HepG2 (cell line): ENCODE measurements around the gene TLL2.

Source experiments
- CHD2 ChIP-seq: IDR thresholded peaks from 2 replicates; pipeline ENCODE4 v1.6.1; 2011; ENCODE audit warnings: low read depth, low read length, improper control_type of control experiment
- CTCF ChIP-seq: sonication (generic); formaldehyde crosslinking; IDR thresholded peaks from 2 replicates; pipeline ENCODE4 v1.5.0; 2020; ENCODE audit warnings: mild to moderate bottlenecking, missing genetic modification reagents, moderate library complexity
- DNMT1 ChIP-seq: sonication (generic); formaldehyde crosslinking; IDR thresholded peaks from 2 replicates; pipeline ENCODE4 v1.5.1; 2020; ENCODE audit warnings: mild to moderate bottlenecking, missing genetic modification reagents
- EZH2 ChIP-seq: conservative IDR thresholded peaks from 2 replicates; pipeline ENCODE4 v1.6.1; 2012; ENCODE audit warnings: mild to moderate bottlenecking, low read depth, low read length, moderate library complexity
- HDAC2 ChIP-seq: sonication (generic); formaldehyde crosslinking; IDR thresholded peaks from 2 replicates; pipeline ENCODE4 v1.4.0; 2020; ENCODE audit warnings: missing genetic modification reagents
- KAT7 ChIP-seq: IDR thresholded peaks from 2 replicates; pipeline ENCODE4 v1.6.1; 2018; ENCODE audit warnings: borderline replicate concordance, missing compliant biosample characterization
- NR2F2 ChIP-seq: IDR thresholded peaks from 2 replicates; pipeline ENCODE4 v1.6.1; 2012; ENCODE audit warnings: low read depth, inconsistent platforms, borderline replicate concordance
- POLR2A ChIP-seq, 2 experiments: IDR thresholded peaks; 2 replicates each; pipeline ENCODE4 v1.6.1; 2011; ENCODE audit warnings: low read depth in 2 of 2, low read length in 2 of 2, mild to moderate bottlenecking in 1 of 2, moderate library complexity in 1 of 2; ENCODE audit not compliant: insufficient read depth in 1 of 2

GRCh38 chr10:96500050-96500449 is 13.7 kb downstream of the TLL2 start:
- TF ChIP-seq EZH2 (no peak), HDAC2 (CRISPR knock-in tag) (no peak), NR2F2 (no peak), DNMT1 (CRISPR knock-in tag) (no peak), CHD2 (no peak), POLR2A (IDR thresholded peaks at IDR 0.05; ENCODE audit: insufficient read depth in 1 of 2, low read depth in 2 of 2, low read length in 2 of 2) (no peak), CTCF (no peak), KAT7 (CRISPR knock-in tag) (no peak)
